GM19324 (cell line): Measurements from ENCODE around the gene L3MBTL1.
"Not testable (repeated sequence)": the region's sequence is repeated elsewhere in the genome, so short reads cannot be mapped to it uniquely, and the experiment has no call there.

Source experiments
- ATAC-seq: cut with Tn5 transposase; IDR thresholded peaks from one replicate; pipeline ENCODE4 v1.9.1; 2021; ENCODE audit warnings: mild to moderate bottlenecking, moderate library complexity; ENCODE audit not compliant: unreplicated experiment, low FRiP score

The L3MBTL1 gene

DNA sequence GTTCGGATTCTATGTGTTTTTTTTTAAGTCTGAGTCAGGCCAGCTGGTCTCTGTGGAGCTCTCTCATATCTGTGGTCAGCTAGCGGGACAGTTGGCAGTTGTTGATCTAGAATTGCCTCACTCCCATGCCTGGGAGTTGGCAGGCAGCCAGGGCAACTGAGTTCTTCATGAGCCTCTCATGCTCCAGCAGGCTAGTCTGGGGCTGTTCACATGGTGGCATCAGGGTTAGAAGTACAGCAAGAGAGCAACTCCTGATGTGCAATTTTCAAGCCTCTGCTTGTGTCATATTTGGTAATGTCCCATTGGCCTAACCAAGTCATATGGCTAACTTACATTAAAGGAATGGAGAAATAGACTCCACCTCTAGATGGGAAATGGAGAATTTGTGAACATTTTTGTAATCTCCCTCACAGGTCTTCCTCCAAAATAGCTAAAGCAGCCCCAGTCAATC lies 76.5 kb downstream of the L3MBTL1 start:
- ATAC-seq = no peak

DNA sequence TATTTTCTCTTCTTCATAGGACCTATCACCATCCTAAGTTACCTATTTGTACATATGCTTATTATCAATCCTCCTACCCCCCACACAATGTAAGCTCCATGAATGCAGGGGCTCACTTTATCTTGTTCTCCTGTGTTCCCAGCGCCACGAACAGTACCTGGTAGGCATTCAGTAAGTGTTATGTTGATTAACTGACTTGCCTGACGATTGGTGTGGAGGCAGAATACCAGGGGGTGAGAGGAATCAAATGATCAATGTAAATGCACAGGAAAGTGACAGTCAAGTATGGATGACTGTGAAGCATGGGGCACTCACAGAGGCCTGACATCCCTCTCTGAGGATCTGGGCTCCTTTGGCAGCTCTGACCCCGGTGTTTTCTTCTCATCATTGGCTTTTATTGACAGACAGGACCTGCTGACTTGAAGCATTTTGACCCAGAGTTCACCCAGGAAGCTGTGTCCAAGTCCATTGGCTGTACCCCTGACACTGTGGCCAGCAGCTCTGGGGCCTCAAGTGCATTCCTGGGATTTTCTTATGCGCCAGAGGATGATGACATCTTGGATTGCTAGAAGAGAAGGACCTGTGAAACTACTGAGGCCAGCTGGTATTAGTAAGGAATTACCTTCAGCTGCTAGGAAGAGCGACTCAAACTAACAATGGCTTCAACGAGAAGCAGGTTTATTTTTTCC lies 77.1 kb downstream of the L3MBTL1 start:
- ATAC-seq = no peak

DNA sequence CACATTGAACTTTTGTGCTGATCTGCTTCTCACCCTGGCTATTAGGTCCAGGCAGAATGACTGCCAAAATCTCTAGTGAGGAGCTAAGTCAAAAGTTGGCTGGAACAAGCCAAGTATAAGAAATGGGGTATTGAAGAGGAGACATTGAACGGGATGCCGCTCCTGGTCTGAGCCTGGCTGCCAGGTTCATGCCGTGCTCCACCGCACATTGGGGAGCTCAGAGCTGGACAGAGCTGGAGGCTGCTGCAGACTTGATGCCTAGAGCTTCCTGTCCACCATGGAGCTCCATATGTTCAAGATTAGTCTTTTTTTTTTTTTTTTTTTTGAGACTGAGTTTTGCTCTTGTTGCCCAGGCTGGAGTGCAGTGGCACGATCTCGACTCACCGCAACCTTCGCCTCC lies 79.1 kb downstream of the L3MBTL1 start:
- no peak for ATAC-seq

- ATAC-seq = not testable (repeated sequence)
These were observed 81.0 kb downstream of the L3MBTL1 start for GRCh38 chr20:43588526-43588925.

GRCh38 chr20:43590036-43590391 lies 82.5 kb downstream of the L3MBTL1 start:
- no peak for ATAC-seq

GRCh38 chr20:43590392-43591303 lies 83.2 kb downstream of the L3MBTL1 start, which contains the start of gene IFT52:
Gene IFT52 (plus strand): TSS chr20:43590937. CDS start chr20:43594699, 3,762 bp downstream.
- peak; percentile 98 for ATAC-seq
